ENCODE measurements around the gene PLB1. TPM values are rescaled to one million over a fixed set of nuclear protein-coding genes. Genes with fewer than 3 reads are reported as not detected.
A peak's percentile ranks its signal among the peaks of the same experiment; 100 is the strongest.
"Not testable (repeated sequence)": the region's sequence is repeated elsewhere in the genome, so short reads cannot be mapped to it uniquely, and the experiment has no call there.

PLB1 gene
- total RNA-seq, 4 donors from 2014 or later: 1.1 to 6.5 (median 2.3) TPM

- Histone ChIP-seq H3K4me3 (no peak overlapping the region), H3K36me3 (no peaks in the 10 kb centered on the region), H3K9me3 (no peaks in the 10 kb centered on the region), H3K4me1 (peaks cover 9 to 24% (median 10%) of the 10 kb centered on the region in 3 donors), H3K27me3 (no peaks in the 10 kb centered on the region), H3K27ac (peak overlapping the region in 3 of 4 donors; percentile 10 to 59 (median 45))
- no peak for TF ChIP-seq POLR2A (IDR thresholded peaks at IDR 0.05)
- no peak for TF ChIP-seq CTCF (IDR thresholded peaks at IDR 0.05)
- intact Hi-C loops (cut with DNase I): no loop called here
- 38 to 59% methylated on average over 3 to 4 of the region's 4 CpGs for WGBS, 2 donors
- no peak for DNase-seq
Measured at GRCh38 chr2:28469947-28470535, 25.8 kb upstream of the PLB1 start.

- Histone ChIP-seq H3K36me3 (no peaks in the 10 kb centered on the region), H3K9me3 (no peaks in the 10 kb centered on the region), H3K27me3 (no peaks in the 10 kb centered on the region), H3K4me3 (no peak overlapping the region), H3K4me1 (peaks cover 9 to 24% (median 10%) of the 10 kb centered on the region in 3 donors), H3K27ac (peak overlapping the region in 2 of 4 donors; percentile 45 to 59)
- TF ChIP-seq CTCF (IDR thresholded peaks at IDR 0.05) (no peak), POLR2A (IDR thresholded peaks at IDR 0.05) (no peak)
- WGBS, 2 donors: 48 to 54% methylated on average over 3 to 4 of the region's 4 CpGs
- no peak for DNase-seq
- intact Hi-C loops (cut with DNase I): no loop called here
Measured at GRCh38 chr2:28470759-28471158, 25.1 kb upstream of the PLB1 start.

GRCh38 chr2:28471214-28471613, 24.6 kb upstream of the PLB1 start:
- peaks cover 9 to 24% (median 10%) of the 10 kb centered on the region in 3 donors for H3K4me1 ChIP-seq
- no peak overlapping the region for H3K4me3 ChIP-seq
- no peaks in the 10 kb centered on the region for H3K36me3 ChIP-seq
- DNase-seq: no peak
- H3K27ac ChIP-seq: no peak overlapping the region
- intact Hi-C loops (cut with DNase I): no loop called here
- TF ChIP-seq CTCF (IDR thresholded peaks at IDR 0.05): no peak
- no peak for TF ChIP-seq POLR2A (IDR thresholded peaks at IDR 0.05)
- no peaks in the 10 kb centered on the region for H3K9me3 ChIP-seq
- 80 to 83% methylated on average over 1 to 4 of the region's 5 CpGs for WGBS, 2 donors
- no peaks in the 10 kb centered on the region for H3K27me3 ChIP-seq

GRCh38 chr2:28471701-28472236, 24.1 kb upstream of the PLB1 start:
- no peaks in the 10 kb centered on the region for H3K36me3 ChIP-seq
- WGBS, 2 donors: 90% methylated on average over 3 to 4 of the region's 4 CpGs
- no peak overlapping the region for H3K27ac ChIP-seq
- intact Hi-C loops (cut with DNase I): no loop called here
- no peak overlapping the region for H3K4me3 ChIP-seq
- DNase-seq: no peak
- no peaks in the 10 kb centered on the region for H3K27me3 ChIP-seq
- peaks cover 9 to 24% (median 10%) of the 10 kb centered on the region in 3 donors for H3K4me1 ChIP-seq
- H3K9me3 ChIP-seq: no peaks in the 10 kb centered on the region
- TF ChIP-seq POLR2A (IDR thresholded peaks at IDR 0.05) (no peak), CTCF (IDR thresholded peaks at IDR 0.05) (no peak)

GRCh38 chr2:28472641-28473040, 23.2 kb upstream of the PLB1 start:
- H3K9me3 ChIP-seq; DNase-seq; intact Hi-C loops (cut with DNase I); H3K27ac ChIP-seq; H3K27me3 ChIP-seq; H3K4me3 ChIP-seq; H3K36me3 ChIP-seq: not testable (repeated sequence)
- H3K4me1 ChIP-seq: peaks cover 9 to 24% (median 10%) of the 10 kb centered on the region in 3 donors
- no CpG with 5 or more reads among the region's 20 CpGs for WGBS, 2 donors

Data from esophagus squamous epithelium (tissue), 5 donors.